H4 (cell line): ENCODE measurements around the gene ZSWIM4. TPM values are rescaled to one million over a fixed set of nuclear protein-coding genes. Genes with fewer than 3 reads are reported as not detected.

Experiments used
- DNase-seq: peaks from one replicate; pipeline ENCODE4 v3.0.0-alpha.2; 2015; ENCODE audit warnings: low spot score
- total RNA-seq: library from RNA; depleted of rRNA; stranded (reverse); fragments of >200 nt; shearing (Covaris generic); gene quantifications from 2 replicates; pipeline ENCODE4 v1.2.3, GENCODE V29; 2014; rRNA removed

ZSWIM4 gene
- total RNA-seq, 1 experiment from 2014 or later = 1.3 TPM

- no peak for DNase-seq
Measured at GRCh38 chr19:13872695-13873389, 77.6 kb downstream of the ZSWIM4 start.

DNA sequence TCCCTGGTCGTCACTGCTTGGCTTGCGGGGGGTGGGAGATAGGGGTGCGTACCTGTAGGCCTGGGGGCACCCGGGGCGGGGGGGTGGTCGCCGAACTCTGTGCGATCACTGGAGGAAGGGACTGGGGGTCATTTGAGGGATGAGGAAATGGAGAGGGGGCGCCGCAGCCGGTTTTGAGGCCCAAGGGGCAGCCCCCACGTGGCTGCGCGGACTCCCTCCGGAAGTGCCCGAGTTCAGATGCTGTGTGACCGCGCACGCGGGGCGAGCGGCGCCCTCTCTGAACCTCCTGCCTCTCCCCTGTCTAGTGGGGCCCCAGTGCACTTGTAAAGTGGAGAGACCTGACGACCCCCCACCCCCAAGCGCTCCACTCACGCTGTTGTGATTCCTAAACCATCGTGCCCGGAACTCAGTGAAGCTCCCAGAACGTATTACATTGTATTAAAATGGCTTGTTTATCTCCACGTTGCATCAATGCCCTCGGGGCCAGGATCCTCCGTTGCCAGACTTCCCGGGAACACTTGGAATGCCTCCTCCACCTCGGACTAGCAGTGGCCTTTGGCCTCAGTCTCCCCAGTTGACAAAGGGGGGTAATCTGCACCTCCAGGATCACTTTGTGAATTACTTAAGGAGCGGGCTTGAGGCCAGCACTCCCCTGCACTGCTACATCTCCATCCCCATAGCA lies 78.7 kb downstream of the ZSWIM4 start:
- DNase-seq = no peak

DNA sequence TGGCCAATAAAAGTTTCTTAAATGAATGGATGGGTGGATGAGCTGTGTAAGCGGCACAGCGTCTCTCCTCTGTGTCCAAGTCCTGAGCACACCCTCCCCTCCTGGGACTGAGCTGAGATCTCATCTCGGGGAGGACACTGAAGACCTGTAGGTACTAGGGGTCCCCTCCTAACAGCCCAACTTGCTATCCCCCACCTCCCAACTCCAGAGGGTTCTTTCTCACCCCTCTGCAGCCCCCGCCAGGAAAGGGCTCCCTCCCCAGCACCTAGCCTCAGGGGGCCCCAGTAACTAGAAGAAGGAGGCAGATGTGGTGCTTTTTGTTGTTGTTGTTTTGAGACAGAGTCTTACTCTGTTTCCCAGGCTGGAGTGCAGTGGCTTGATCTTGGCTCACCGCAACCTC lies 80.6 kb downstream of the ZSWIM4 start:
- DNase-seq = no peak

GRCh38 chr19:13876834-13877233 lies 81.6 kb downstream of the ZSWIM4 start, which contains the start of gene NANOS3:
Gene NANOS3 (plus strand): TSS chr19:13877134. CDS start chr19:13877249, 115 bp downstream.
- DNase-seq = no peak

DNA sequence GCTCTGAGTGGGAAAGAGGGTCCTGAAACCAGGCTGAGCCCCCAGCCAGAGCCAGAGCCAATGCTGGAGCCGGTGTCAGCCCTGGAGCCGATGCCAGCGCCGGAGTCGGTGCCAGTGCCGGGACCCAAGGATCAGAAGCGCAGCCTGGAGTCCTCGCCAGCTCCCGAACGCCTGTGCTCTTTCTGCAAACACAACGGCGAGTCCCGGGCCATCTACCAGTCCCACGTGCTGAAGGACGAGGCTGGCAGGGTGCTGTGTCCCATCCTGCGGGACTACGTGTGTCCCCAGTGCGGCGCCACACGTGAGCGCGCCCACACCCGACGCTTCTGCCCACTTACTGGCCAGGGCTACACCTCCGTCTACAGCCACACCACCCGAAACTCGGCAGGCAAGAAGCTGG lies 82.1 kb downstream of the ZSWIM4 start:
- no peak for DNase-seq

GRCh38 chr19:13880059-13881043 lies 85.1 kb downstream of the ZSWIM4 start:
- DNase-seq = peak; percentile 97

DNA sequence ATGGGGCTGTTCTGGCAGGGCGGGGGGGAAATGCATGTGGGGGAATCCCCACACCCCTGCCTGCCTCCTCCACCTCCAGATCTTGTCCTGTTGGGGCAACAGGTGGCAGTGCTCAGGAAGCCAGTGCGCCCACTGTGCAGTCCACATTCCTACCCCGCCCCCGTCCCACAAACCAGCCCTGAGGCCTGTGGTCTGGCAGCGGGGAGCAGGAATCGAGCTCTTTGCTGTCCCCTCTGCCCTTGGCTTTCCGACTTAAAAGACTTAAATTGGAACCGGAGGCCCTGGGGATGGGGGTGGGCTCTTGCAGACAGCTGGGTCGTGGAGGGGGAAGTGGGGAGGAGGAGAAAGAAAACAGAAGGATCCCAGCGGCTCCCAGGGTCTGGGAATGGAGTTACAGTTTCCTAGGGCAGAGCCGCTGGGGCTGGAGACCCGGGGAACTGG lies 86.0 kb downstream of the ZSWIM4 start:
- DNase-seq = peak; percentile 78

Other genes with a start within 250 kb of the ZSWIM4 start
- gene MRI1, start 30.9 kb upstream of the ZSWIM4 start, total RNA-seq = 19.8 and 31.9 TPM in 2 replicates
- 306 and 385 TPM in 2 replicates for gene C19orf53, start 21.0 kb upstream of the ZSWIM4 start, total RNA-seq
- not detected in 2 replicates for gene NANOS3, start 81.7 kb downstream of the ZSWIM4 start, total RNA-seq
- 2.3 and 5.3 TPM in 2 replicates for gene BRME1, start 110.7 kb downstream of the ZSWIM4 start, total RNA-seq
- 13.5 and 14.9 TPM in 2 replicates for gene CC2D1A, start 110.8 kb downstream of the ZSWIM4 start, total RNA-seq
- gene PODNL1, start 143.0 kb downstream of the ZSWIM4 start, total RNA-seq = 2.9 and 4.9 TPM in 2 replicates
- 13.8 and 14.2 TPM in 2 replicates for gene DCAF15, start 157.1 kb downstream of the ZSWIM4 start, total RNA-seq
- gene RFX1, start 210.9 kb downstream of the ZSWIM4 start, total RNA-seq = 1.1 and 2.0 TPM in 2 replicates
- not detected in 2 replicates for gene RLN3, start 232.7 kb downstream of the ZSWIM4 start, total RNA-seq
- 13.9 and 15.0 TPM in 2 replicates for gene IL27RA, start 236.3 kb downstream of the ZSWIM4 start, total RNA-seq